HEK293T (cell line): Measurements from ENCODE around the gene TMEM209.
"Not testable (repeated sequence)": the region's sequence is repeated elsewhere in the genome, so short reads cannot be mapped to it uniquely, and the experiment has no call there.

Experiments
- CTCF ChIA-PET: fragments of 350-600 bp; formaldehyde crosslinking; extraction: SDS; loops from one replicate; lab custom pipeline; 2021; ENCODE audit warnings: antibody characterized with exemption, inconsistent platforms; lab: Yijun Ruan, JAX
- POLR2A ChIA-PET: fragments of 350-600 bp; formaldehyde crosslinking; extraction: SDS; loops from one replicate; lab custom pipeline; 2020; ENCODE audit warnings: antibody characterized with exemption, inconsistent platforms; lab: Yijun Ruan, JAX
- DNase-seq: peaks from one replicate; pipeline ENCODE4 v3.0.0; 2012; ENCODE audit warnings: mixed read lengths; ENCODE audit errors: extremely low spot score
- ARNT ChIP-seq: fragments of 450-650 bp; IDR thresholded peaks from 2 replicates; pipeline ENCODE4 v1.6.1; 2017; ENCODE audit warnings: mild to moderate bottlenecking
- BHLHE40 ChIP-seq: fragments of 450-650 bp; IDR thresholded peaks from 2 replicates; pipeline ENCODE4 v1.6.1; 2016; ENCODE audit warnings: mild to moderate bottlenecking, moderate library complexity, borderline replicate concordance
- CTBP1 ChIP-seq: fragments of 450-650 bp; IDR thresholded peaks from 2 replicates; pipeline ENCODE4 v1.6.1; 2016; ENCODE audit warnings: borderline replicate concordance
- ELF4 ChIP-seq: fragments of 450-650 bp; IDR thresholded peaks from 2 replicates; pipeline ENCODE4 v1.6.1; 2017; ENCODE audit warnings: antibody characterized with exemption
- FOXA1 ChIP-seq: fragments of 450-650 bp; IDR thresholded peaks from 2 replicates; pipeline ENCODE4 v1.6.1; 2016; ENCODE audit warnings: mild to moderate bottlenecking
- FOXK2 ChIP-seq: fragments of 450-650 bp; IDR thresholded peaks from 2 replicates; pipeline ENCODE4 v1.6.1; 2016; ENCODE audit warnings: mild to moderate bottlenecking
- FOXM1 ChIP-seq: fragments of 450-650 bp; IDR thresholded peaks from 2 replicates; pipeline ENCODE4 v1.6.1; 2017; ENCODE audit warnings: mild to moderate bottlenecking, borderline replicate concordance
- HDGF ChIP-seq: fragments of 450-650 bp; IDR thresholded peaks from 2 replicates; pipeline ENCODE4 v1.6.1; 2017; ENCODE audit warnings: antibody characterized with exemption, borderline replicate concordance
- L3MBTL2 ChIP-seq: fragments of 450-650 bp; conservative IDR thresholded peaks from 2 replicates; pipeline ENCODE4 v1.6.1; 2016; ENCODE audit warnings: mild to moderate bottlenecking
- LEF1 ChIP-seq: fragments of 450-650 bp; IDR thresholded peaks from 2 replicates; pipeline ENCODE4 v1.6.1; 2017; ENCODE audit warnings: mild to moderate bottlenecking, borderline replicate concordance
- NFRKB ChIP-seq: fragments of 450-650 bp; IDR thresholded peaks from 2 replicates; pipeline ENCODE4 v1.6.1; 2016; ENCODE audit warnings: mild to moderate bottlenecking, moderate library complexity
- SP1 ChIP-seq: fragments of 450-650 bp; IDR thresholded peaks from 2 replicates; pipeline ENCODE4 v1.6.1; 2017
- SUZ12 ChIP-seq: fragments of 450-650 bp; IDR thresholded peaks from 2 replicates; pipeline ENCODE4 v1.6.1; 2016; ENCODE audit warnings: mild to moderate bottlenecking
- TARDBP ChIP-seq: fragments of 450-650 bp; IDR thresholded peaks from 2 replicates; pipeline ENCODE4 v1.6.1; 2016
- ZNF384 ChIP-seq: fragments of 450-650 bp; IDR thresholded peaks from 2 replicates; pipeline ENCODE4 v1.6.1; 2016
- TF ChIP-seq, protein P1 (sequence below): fragments of 450-650 bp; IDR thresholded peaks from 2 replicates; pipeline ENCODE4 v1.6.1; 2016

The TMEM209 gene

DNA sequence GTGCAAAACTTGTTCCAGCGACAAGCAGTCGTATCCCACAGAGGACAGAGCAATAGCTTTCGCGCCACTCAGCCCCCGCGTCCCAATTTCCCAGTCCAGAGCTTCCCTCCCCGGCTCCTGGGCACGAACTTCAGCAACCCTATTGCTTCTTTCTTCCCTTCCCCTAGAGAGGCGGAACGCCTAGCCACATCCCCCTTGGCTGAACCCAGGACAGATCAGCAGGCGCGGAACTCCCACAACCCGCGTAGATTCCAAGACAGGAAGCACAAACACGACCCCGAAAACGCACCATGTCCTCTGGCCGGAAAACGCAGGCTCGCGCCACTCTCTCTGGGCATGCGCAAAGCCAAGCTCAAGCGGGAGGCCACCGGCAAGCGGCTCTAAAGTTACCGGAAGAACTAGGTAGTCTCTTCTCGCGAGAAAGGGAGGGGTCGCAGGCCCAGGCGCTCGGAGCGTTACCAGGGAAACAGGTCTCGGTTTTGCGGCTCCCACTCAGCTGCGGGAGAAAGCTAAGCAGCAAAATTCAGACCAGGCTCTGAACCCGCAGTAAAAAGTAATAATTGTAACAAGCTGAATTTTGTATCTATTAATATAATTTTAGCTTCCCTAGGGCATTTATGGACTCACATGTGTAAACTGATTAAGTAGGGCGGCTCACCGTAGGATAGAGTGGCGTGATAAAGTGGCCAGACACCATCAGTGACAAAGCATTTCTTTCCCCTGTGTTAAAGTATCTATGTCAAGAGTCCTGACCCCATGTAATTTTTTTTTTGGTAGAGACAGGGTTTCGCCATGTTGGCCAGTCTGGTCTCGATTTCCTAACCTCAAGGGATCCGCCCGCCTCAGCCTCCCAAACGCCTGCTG lies at the start of gene TMEM209:
TSS of gene TMEM209 (minus strand) at position 323 of the 864 bp plus-strand sequence. CDS start at position 292, 31 bp downstream.
- DNase-seq: peak; percentile 97
- ChIA-PET POLR2A (interaction anchor here (0.6 to 2.0 kb wide), 39 partner anchors 8 to 582 kb away, joined by 3 to 32 read pairs (median 4); partner anchors contain the start of genes COPG2, CPA4 and KLHDC10), CTCF (no interaction called here)
- TF ChIP-seq TARDBP (no peak), ELF4 (peak; percentile 79; the same call in 1 of the 2 replicates), HDGF (no peak), NFRKB (no peak), L3MBTL2 (peak; percentile 14; the same call in 1 of the 2 replicates), ZNF384 (no peak), SP1 (peak; percentile 72; the same call in 1 of the 2 replicates), LEF1 (no peak), ARNT (no peak)
- TF ChIP-seq, protein P1, sequence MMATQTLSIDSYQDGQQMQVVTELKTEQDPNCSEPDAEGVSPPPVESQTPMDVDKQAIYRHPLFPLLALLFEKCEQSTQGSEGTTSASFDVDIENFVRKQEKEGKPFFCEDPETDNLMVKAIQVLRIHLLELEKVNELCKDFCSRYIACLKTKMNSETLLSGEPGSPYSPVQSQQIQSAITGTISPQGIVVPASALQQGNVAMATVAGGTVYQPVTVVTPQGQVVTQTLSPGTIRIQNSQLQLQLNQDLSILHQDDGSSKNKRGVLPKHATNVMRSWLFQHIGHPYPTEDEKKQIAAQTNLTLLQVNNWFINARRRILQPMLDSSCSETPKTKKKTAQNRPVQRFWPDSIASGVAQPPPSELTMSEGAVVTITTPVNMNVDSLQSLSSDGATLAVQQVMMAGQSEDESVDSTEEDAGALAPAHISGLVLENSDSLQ: no peak

DNA sequence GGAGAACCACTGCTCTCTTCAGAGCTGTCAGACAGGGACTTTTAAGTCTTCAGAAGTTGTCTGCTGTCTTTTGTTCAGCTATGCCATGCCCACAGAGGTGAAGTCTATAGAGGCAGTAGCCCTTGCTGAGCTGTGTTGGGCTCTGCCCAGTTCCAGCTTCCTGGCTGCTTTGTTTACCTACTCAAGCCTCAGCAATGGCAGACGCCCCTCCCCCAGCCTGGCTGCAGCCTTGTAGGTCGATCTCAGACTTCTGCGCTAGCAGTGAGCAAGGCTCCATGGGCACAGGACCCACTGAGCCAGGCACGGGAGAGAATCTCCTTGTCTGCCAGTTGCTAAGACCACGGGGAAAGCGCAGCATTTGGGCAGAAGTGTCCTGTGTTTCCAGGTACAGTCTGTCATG lies 49.3 kb upstream of the TMEM209 start:
- TF ChIP-seq FOXA1 (no peak), HDGF (no peak), ELF4 (no peak), CTBP1 (no peak), FOXM1 (no peak), L3MBTL2 (no peak), BHLHE40 (no peak), LEF1 (no peak), ARNT (no peak), ZNF384 (no peak), SP1 (no peak), SUZ12 (no peak), FOXK2 (no peak)
- TF ChIP-seq, protein P1: no peak
- POLR2A ChIA-PET: no interaction called here
- CTCF ChIA-PET: no interaction called here
- DNase-seq: no peak

DNA sequence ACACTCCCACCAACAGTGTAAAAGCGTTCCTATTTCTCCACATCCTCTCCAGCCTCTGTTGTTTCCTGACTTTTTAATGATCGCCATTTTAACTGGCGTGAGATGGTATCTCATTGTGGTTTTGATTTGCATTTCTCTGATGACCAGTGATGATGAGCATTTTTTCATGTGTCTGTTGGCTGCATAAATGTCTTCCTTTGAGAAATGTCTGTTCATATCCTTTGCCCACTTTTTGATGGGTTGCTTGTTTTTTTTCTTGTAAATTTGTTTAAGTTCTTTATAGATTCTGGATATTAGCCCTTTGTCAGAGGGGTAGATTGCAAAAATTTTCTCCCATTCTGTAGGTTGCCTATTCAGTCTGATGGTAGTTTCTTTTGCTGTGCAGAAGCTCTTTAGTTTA lies 44.4 kb upstream of the TMEM209 start:
- CTCF ChIA-PET, POLR2A ChIA-PET, DNase-seq: not testable (repeated sequence)

DNA sequence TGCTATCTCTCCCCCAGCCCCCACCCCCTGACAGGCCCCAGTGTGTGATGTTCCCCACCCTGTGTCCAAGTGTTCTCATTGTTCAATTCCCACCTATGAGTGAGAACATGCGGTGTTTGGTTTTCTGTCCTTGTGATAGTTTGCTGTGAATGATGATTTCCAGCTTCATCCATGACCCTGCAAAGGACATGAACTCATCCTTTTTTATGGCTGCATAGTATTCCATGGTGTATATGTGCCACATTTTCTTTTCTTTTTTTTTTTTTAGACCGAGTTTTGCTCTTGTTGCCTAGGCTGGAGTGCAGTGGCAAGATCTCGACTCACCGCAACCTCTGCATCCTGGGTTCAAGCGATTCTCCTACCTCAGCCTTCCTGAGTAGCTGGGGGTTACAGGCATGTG lies 43.6 kb upstream of the TMEM209 start:
- DNase-seq, CTCF ChIA-PET, POLR2A ChIA-PET: not testable (repeated sequence)

DNA sequence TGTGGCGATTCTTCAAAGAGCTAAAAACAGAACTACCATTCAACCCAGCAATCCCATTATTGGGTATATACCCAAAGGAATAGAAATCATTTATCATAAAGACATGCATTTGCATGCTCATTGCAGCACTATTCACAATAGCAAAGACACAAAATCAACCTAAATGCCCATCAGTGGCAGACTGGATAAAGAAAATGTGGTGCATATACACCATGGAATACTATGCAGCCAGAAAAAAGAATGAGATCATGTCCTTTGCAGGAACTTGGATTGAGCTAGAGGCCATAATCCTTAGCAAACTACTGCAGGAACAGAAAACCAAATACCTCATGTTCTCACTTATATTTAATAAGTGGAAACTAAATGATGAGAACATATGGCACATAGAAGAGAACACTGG lies 41.3 kb upstream of the TMEM209 start:
- CTCF ChIA-PET, DNase-seq, POLR2A ChIA-PET: not testable (repeated sequence)

DNA sequence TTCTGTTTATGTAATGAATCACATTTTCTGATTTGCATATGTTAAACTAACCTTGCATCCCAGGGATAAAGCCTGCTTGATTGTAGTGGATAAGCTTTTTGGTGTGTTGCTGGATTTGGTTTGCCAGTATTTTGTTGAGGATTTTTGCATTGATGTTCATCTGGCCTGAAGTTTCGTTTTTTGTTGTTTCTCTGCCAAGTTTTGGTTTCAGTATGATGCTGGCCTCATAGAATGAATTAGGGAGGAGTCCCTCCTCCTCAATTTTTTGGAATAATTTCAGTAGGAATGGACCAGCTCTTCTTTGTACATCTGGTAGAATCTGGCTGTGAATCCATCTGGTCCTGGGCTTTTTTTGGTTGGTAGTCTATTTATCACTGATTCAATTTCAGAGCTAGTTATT lies 38.3 kb upstream of the TMEM209 start:
- DNase-seq, CTCF ChIA-PET: not testable (repeated sequence)
- POLR2A ChIA-PET: interaction anchor here (1.0 to 1.1 kb wide), 2 partner anchors 30 to 38 kb away, joined by 3 to 4 read pairs; partner anchors contain the start of gene TMEM209

DNA sequence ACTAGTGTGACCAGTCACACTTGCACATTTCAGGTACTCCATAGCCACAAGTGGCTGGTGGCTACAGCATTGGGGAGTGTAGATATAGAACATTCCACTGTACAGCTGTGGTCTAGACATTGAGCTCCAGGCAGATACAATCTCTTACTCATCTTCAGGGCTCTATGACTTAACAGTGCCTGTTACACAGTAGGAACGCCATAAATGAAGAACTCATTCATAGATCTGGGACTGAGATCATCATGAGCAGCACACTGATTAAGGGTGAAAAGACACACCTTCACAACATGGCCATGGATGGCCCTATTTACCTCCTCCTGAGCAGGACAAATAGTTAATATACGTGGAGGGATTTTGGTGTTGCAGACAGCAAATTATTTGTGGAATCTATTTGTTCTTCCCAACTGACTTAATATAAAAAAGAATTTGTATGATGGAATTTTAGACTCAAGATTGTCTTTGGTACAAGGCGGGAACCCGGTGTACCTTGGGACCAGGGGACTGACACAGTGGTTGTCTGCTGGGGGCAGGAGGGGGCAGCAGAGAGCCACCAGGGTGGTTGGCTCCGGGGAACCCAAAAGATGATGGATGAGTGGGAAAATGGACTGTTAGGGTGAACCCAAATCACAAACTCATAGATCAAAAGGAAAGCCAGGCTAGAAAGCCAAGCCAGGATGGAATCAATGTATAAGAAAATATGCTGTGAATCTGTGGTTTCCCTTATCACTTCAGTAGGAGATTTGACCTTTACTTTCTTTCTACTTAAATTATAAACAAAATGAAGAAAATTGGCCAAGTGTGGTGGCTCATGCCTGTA lies 37.2 kb upstream of the TMEM209 start:
- peak; percentile 69 for DNase-seq
- POLR2A ChIA-PET: interaction anchor here (1.0 to 1.1 kb wide), 2 partner anchors 31 to 37 kb away, joined by 3 to 4 read pairs; partner anchors contain the start of gene TMEM209
- TF ChIP-seq SP1: no peak
- TF ChIP-seq, protein P1: peak; percentile 49; the same call in 1 of the 2 replicates
- TF ChIP-seq ELF4: no peak
- CTCF ChIA-PET: interaction anchor here (0.6 to 1.5 kb wide), 2 partner anchors 199 to 480 kb away, joined by 3 to 7 read pairs; partner anchors contain the start of gene CEP41
